GM13977 (cell line): ENCODE measurements around the gene ALPP.

Experiments
- DNase-seq: peaks from one replicate; pipeline ENCODE4 v3.0.0; 2012; ENCODE audit warnings: low spot score
- in situ Hi-C: fragments of 300-500 bp; cut with MboI; formaldehyde crosslinking; loops from one replicate; pipeline ENCODE4 v1.12.0; 2022; ENCODE audit warnings: low sequenced_read_pairs, low pct_unique_long_range_greater_than_20kb, mixed read lengths, inconsistent platforms; ENCODE audit not compliant: unreplicated experiment
- TF ChIP-seq, protein P1 (sequence below): IDR thresholded peaks from 2 replicates; pipeline ENCODE4 v1.5.1; 2012; ENCODE audit warnings: mild to moderate bottlenecking, control low read depth; ENCODE audit not compliant: insufficient read depth; ENCODE audit errors: extremely low read depth, missing control alignments

Gene ALPP

DNA sequence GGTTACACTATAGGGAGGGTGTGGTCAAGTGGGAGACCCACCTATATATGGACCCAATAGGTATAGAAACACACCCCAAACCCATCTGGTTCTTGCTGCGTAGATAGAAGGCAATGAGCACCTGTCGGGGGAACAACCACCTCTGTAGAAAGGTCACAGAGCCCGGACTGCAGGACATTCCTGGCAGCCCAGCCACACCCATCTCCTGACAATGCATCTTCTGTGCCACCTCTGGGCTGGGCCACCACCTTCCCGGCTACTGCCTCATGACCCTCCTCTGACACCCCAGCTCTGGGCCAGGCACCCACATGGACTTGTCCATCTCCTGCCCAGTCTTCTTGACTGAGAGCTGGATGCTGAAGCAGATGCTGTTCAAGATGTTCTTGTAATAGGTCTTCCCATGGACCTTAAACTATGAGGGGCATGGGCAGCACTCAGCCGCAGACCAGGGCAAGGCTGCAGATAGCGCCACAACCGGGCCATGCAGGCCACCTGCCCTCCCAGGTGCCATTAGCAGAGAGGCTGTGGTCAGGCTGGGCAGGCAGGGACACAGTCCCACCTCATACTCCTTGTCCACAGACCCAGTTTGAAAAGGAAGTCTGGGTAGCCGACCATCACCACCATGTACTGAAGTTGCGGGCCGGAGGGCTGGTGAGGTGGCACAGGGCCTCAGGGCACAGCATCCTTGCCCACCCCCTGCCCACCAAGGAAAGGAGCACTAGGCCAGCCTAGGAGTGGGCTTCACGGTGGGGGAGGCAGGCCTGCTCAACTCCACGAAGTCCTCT, 37.4 kb downstream of the ALPP start:
- TF ChIP-seq, protein P1, sequence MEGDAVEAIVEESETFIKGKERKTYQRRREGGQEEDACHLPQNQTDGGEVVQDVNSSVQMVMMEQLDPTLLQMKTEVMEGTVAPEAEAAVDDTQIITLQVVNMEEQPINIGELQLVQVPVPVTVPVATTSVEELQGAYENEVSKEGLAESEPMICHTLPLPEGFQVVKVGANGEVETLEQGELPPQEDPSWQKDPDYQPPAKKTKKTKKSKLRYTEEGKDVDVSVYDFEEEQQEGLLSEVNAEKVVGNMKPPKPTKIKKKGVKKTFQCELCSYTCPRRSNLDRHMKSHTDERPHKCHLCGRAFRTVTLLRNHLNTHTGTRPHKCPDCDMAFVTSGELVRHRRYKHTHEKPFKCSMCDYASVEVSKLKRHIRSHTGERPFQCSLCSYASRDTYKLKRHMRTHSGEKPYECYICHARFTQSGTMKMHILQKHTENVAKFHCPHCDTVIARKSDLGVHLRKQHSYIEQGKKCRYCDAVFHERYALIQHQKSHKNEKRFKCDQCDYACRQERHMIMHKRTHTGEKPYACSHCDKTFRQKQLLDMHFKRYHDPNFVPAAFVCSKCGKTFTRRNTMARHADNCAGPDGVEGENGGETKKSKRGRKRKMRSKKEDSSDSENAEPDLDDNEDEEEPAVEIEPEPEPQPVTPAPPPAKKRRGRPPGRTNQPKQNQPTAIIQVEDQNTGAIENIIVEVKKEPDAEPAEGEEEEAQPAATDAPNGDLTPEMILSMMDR: no peak
- in situ Hi-C loops: no loop called here
- no peak for DNase-seq

DNA sequence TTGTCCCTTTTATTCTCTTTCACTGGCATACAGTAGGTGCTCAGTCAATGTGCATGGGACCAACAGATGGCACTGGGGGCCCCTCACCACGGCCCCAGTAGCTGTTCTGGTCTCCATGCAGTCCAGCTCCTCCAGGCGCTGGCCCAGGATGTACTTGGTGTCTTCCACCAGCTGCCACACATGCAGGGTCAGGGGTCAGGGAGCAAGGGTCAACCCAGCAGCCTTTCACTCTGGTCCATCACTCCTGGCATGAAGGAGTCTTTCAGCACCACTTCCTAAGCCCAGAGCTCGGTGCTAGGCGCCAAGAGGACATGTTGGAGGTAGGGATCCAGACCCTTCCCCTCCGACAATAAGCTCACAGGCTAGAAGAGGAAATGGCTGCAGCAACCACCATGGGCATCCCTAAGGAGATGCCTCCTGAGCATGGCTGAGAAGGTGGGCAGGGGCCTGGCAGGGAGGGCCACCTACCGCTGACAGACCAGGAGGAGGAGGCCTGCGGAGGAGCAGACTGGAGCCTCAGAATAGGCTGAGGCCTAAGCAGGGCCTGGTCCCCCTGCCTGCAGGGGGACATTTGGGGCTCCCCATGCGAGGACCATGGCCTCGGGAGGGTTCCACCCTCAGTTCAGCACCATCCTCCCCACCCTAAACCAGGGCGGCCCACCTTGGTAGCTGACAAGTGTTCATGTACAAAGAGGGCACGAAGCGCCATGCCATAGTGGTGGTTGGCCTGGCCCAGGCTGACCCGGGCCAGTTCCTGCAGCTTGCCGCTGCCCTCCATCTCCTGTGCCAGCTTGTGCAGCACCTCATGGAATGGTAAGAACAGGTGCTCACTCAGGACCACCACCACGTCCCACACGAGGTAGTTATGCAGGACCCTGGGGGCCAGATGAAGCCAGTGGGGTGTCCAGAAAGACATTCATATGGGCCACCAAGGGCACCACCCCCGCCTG, 38.2 kb downstream of the ALPP start:
- DNase-seq: no peak
- in situ Hi-C loops: no loop called here
- TF ChIP-seq, protein P1: no peak

DNA sequence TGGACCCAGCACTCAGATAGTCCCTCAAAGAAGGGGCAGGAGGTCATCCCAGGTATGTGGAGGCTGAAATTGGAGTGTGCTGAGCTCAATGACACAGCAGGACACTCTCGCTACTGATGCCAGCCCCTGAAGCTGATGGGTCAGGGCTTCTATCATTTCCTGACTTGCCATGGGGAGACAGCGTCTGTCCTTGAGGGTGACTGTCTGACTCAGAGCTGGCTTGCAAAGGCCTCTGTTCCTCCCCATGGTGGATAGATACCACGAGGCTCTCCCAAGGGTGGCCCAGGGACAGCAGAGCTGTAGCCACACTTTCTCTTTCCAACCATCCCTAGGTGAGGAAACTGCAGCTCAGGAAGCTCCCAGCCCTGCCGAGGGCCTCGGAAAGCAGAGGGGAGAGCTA, 38.9 kb downstream of the ALPP start:
- DNase-seq: no peak
- TF ChIP-seq, protein P1: no peak
- in situ Hi-C loops: no loop called here

DNA sequence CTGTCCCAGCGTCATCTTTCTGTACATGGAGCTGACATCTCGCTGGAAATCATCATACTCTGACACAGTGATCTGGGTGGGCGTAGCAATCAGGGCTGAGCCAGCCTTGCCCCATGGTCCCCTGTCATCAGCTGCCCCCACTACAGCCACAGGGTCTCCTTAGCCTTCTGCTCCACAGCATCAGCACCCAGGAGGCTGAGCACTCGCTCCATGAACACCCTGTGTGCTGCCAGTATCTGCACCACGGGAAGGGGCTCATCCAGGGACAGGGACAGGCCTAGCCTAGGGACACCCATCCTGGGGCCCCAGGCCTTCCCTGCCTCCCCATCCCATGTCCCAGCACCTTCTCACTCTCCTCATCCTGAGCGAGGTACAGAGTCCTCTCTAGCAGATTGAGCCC, 39.5 kb downstream of the ALPP start:
- DNase-seq: no peak
- TF ChIP-seq, protein P1: no peak
- in situ Hi-C loops: no loop called here

DNA sequence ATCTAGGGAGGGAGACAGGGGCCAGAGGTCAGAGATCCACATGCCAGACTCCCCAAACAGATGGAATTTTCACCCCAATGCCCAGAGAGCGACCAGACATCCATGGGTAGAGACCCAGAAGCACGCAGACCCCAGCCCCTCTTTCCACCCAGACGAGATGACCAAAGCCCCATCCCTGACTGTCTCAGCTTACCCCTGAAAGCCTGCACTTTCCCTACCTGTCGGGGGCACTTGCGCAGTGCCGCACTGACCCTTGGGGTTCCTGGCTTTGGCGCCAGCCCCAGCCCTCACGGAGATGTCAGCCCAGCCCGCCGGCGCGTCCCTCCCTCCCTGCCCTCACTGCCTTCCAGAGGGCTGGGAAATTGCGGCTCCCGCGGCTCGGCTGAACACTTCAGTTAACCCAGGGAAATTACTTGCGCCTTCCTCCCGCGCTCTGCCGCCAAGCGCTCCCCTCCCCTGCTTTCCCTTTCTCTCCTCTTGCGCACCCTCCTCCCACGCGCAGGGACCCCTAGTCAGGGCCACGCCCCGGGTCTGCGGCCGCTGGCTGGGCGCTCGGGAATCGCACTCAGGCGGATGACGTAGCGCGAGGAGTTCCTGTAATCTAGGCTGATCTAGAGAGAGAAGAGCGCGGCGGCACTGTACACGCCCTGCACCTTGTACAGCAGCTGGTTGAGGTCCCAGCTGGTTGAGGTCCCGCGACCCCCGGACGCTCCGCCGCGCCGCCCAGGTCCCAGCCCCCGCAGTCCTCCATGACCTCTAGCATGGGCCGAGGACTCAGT, 40.1 kb downstream of the ALPP start:
- TF ChIP-seq, protein P1: no peak
- in situ Hi-C loops: no loop called here
- peak; percentile 37 for DNase-seq

DNA sequence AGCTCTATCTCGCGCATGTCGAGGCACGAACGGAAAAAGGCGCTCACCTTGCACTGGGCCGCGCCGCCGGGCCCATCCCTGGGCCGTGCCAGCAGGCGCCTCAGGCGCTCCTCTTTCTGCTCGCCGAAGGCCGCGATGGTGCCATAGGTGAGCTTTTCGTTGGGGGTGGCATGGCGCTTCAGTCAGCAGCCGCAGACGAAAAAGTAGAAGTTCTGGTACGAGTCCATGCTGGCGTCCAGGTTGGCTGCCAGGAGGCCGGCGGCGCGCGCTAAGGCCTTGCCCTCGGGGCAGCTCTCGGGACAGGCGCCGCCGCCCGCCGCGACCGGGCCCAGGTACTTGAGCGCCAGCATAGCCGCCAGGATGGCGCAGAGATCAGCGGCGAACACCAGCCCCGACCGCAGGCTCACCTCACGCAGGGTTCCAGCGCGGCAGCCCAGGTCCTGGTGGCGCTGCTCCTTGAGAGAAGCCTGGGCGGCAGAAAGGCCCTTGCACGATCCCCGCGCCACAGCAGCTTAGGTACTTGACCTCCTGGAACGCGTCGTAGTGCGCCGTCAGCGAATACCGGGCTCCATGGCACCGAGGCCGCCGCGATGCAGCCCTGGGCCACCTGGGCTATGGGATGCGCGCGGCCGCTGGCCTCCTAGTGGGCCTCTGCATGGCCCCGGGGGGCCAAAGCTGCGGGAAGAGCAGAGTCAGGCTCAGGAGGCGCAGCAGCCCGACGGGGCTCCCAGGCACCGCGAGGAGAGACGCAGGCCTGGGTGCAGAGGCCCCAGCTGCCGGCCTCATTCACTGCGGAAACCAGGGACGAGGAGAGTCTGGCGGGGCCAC, 40.9 kb downstream of the ALPP start:
- TF ChIP-seq, protein P1: no peak
- DNase-seq: peak; percentile 23
- in situ Hi-C loops: loop anchor here (10.0 kb wide), 1 partner anchor 515 kb away; no protein-coding TSS in a partner anchor
